ENCODE measurements around the gene RASEF.
A peak's percentile ranks its signal among the peaks of the same experiment; 100 is the strongest.

Gene RASEF

DNA sequence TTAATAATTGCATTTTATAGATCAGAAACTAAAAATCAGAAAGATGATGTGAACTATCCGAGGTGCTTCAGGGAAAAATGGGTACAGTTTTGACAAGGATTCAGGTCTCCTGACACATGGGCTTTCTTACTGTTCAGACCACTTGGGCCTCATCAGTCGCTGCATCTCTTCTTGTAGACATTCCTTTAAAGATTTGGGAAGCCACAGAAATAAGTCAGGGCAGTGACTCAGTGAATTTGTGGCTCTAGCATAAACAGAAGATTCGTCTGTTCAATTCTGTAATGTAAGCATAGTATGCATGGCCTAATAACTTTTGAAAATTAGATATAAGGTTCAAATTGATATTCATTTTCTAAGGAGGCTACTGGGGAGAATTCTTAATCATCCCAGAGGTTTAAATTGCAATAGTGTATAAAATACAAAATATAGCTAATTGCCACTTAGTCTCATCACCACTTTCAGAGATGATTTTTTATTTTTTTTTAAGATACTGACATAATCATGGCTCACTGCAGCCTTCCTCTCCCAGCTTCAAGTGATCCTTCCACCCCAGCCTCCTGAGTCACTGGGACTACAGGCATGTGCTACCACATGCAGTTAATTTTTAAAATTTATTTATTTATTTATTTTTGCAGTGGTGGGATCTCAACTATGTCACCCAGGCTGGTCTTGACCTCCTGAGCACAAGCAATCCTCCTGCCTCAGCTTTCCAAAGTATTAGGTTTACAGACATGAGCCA, 48.9 kb downstream of the RASEF start:
- ChIA-PET CTCF (interaction anchor here (1.4 to 1.6 kb wide), 2 partner anchors 11 to 13 kb away, joined by 3 read pairs; no protein-coding TSS in a partner anchor), POLR2A (no interaction called here)
- TF ChIP-seq, protein P1, sequence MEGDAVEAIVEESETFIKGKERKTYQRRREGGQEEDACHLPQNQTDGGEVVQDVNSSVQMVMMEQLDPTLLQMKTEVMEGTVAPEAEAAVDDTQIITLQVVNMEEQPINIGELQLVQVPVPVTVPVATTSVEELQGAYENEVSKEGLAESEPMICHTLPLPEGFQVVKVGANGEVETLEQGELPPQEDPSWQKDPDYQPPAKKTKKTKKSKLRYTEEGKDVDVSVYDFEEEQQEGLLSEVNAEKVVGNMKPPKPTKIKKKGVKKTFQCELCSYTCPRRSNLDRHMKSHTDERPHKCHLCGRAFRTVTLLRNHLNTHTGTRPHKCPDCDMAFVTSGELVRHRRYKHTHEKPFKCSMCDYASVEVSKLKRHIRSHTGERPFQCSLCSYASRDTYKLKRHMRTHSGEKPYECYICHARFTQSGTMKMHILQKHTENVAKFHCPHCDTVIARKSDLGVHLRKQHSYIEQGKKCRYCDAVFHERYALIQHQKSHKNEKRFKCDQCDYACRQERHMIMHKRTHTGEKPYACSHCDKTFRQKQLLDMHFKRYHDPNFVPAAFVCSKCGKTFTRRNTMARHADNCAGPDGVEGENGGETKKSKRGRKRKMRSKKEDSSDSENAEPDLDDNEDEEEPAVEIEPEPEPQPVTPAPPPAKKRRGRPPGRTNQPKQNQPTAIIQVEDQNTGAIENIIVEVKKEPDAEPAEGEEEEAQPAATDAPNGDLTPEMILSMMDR (IDR thresholded peaks at IDR 0.05; ENCODE audit: insufficient read depth, low read length, missing control alignments): no peak
- no peak overlapping the region for H3K4me3 ChIP-seq (ENCODE audit: low read depth, low read length)
- DNase-seq (ENCODE audit: low read depth, low spot score): peak; percentile 36

DNA sequence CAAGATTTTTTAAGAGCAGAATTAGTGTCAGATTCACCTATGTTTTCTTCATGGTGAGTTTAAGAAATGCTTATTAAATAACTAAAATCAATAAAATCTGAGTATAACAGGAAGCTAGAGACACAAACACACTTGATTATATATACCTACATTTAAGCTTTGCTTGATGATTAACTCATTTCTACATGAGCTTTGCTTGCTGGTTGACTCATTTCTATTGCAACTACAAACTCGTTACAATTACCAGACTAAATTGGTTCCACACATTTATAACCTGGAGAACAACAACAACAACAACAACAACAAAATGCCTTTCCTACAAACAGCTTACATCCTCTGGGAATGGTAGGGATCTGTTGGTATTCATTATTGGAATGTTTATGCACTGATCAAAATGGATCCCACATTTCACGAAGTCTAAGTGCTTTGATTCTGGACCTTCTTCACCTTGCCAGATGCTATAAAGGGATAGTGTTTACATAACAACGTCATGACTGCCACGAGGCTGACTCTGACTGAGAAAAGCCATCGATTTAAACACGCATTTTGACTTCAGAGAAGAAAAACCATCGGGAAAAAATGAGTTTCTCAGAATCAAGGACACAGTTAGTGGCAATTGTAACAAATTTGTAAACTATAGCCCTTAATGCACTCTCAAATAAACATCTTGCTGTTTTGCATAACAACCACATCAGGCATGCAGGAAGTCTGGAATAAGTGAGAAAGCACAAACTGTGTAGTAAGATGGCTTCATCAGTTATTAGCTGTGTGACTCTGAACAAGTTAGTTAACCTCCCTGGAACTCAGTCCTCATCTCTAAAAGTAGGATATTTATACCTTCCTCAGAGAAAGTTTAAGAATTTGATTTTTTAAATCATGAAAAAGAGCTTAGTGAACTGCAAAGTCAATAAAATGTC, 49.8 kb downstream of the RASEF start:
- CTCF ChIA-PET: interaction anchor here (0.9 to 1.6 kb wide), 3 partner anchors 12 to 16 kb away, joined by 3 to 5 read pairs (median 3); no protein-coding TSS in a partner anchor
- POLR2A ChIA-PET: no interaction called here

DNA sequence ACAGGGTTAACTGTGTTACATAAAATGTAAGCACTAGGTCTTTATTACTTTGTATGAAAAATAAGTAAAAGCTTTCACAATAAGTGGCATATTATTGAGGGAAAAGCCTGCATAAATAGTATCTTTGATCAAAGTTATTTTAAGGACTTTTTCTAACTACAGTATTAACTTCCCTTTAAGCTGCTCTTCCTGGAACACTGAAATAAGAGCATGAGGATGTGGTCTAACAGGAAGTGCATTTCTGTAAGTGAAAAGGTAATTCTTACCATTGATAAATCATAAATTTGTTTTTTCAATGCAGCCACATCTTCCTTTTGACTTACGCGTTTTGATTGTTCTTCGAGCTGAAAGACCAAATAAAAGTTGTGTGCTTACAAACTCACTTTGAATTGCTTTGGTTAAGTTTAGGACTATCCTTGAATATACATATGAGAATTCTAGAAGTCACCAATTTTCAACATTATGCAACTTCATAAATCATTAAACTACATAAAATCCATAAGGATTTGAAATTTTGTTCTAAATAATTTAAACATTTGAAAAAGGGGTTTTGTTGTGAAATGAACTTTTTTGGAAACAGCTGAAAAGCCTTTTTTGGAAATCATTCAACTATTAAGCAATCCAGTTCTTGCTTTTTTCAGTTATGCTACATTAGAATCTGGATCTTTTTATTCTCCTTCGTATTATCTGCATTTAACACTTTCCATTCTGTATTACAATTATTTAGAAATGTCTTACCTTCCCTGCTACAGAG, 50.6 kb downstream of the RASEF start:
- TF ChIP-seq, protein P1 (IDR thresholded peaks at IDR 0.05; ENCODE audit: insufficient read depth, low read length, missing control alignments): no peak
- no peak overlapping the region for H3K4me3 ChIP-seq (ENCODE audit: low read depth, low read length)
- no peak for DNase-seq (ENCODE audit: low read depth, low spot score)
- POLR2A ChIA-PET: interaction anchor here (1.0 kb wide), 1 partner anchor 15 kb away, joined by 3 read pairs; no protein-coding TSS in a partner anchor
- CTCF ChIA-PET: interaction anchor here (0.7 to 1.6 kb wide), 4 partner anchors 12 to 17 kb away, joined by 3 to 5 read pairs (median 3); no protein-coding TSS in a partner anchor

More for the DNA sequence above, 49.8 kb downstream of the RASEF start:
- TF ChIP-seq, protein P1 (IDR thresholded peaks at IDR 0.05; ENCODE audit: insufficient read depth, low read length, missing control alignments): no peak
- DNase-seq (ENCODE audit: low read depth, low spot score): no peak
- H3K4me3 ChIP-seq (ENCODE audit: low read depth, low read length): no peak overlapping the region

DNA sequence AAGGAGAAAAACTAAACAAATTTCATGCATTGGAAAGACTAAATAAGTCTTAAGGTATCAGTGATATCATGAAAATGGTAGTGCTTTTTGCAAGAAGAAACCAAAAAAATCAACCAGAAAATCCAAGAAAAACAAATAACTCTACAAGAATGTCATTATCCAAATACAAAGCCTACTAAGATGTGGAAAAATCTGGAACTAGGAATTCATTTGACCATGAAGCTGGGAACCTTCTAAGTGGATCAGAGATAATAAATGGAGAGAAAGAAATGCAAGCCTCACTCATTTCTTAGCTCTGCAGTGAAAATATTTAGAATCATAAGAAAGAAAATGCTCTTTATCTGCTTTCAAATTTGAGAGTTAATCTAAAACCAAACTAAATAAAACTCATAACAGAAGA, 51.3 kb downstream of the RASEF start:
- ChIA-PET POLR2A (interaction anchor here (1.0 kb wide), 1 partner anchor 16 kb away, joined by 3 read pairs; no protein-coding TSS in a partner anchor), CTCF (interaction anchor here (0.7 to 1.4 kb wide), 2 partner anchors 14 to 16 kb away, joined by 3 to 5 read pairs; no protein-coding TSS in a partner anchor)
- no peak for DNase-seq (ENCODE audit: low read depth, low spot score)
- no peak overlapping the region for H3K4me3 ChIP-seq (ENCODE audit: low read depth, low read length)
- TF ChIP-seq, protein P1 (IDR thresholded peaks at IDR 0.05; ENCODE audit: insufficient read depth, low read length, missing control alignments): no peak

DNA sequence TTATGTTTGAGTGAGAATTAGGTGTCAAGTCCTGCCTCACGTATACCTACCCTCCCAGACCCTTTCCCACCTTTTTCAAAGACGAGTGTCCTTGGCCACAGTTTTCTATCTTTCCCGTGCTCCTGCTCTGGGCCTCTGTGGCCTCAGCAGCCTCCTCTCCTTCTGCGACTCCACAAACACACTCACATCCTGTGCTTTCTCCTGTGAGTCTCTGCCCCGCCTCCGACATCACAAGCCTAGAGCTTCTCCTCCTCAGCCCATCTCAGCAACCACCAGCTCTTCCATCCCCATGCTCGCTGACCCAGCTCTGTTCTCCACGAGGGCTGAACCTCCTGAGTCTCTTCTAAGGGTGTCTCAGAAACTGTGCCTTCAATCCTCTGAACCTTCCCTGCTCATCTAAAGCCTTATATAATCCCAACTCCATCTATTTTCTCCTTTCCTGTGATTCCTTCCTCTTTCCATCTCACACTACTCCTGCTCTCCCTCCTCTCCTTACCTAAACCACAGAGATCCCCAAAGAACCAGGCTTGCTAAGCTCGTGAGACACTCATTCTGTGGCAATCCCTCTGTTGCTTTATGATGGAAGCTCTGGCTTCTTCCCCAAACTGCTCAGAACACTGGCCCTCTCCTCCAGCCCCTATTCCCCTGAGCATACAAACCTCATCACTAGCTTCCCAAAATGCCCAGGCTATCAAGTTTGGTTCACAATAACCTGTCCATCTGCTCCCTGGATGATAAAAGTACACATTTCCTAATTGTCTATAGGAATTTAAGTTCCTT, 55.2 kb downstream of the RASEF start:
- DNase-seq (ENCODE audit: low read depth, low spot score): no peak
- ChIA-PET POLR2A (no interaction called here), CTCF (no interaction called here)
- no peak overlapping the region for H3K4me3 ChIP-seq (ENCODE audit: low read depth, low read length)
- TF ChIP-seq, protein P1 (IDR thresholded peaks at IDR 0.05; ENCODE audit: insufficient read depth, low read length, missing control alignments): no peak
